HFFc6 (cell line): ENCODE results near the gene PER1. TPM values are rescaled to one million over a fixed set of nuclear protein-coding genes. Genes with fewer than 3 reads are reported as not detected.
A peak's percentile ranks its signal among the peaks of the same experiment; 100 is the strongest.
"Not testable (repeated sequence)": the region's sequence is repeated elsewhere in the genome, so short reads cannot be mapped to it uniquely, and the experiment has no call there.

Experiments used
- DNase-seq: peaks from one replicate; pipeline ENCODE4 v3.0.0-alpha.2; 2018
- H3K27ac Mint-ChIP-seq: 2 replicates; pipeline ENCODE4 v1.8.0; 2020; ENCODE audit warnings: mild to moderate bottlenecking, mixed read lengths
- H3K27me3 Mint-ChIP-seq: 2 replicates; pipeline ENCODE4 v1.8.0; 2021; ENCODE audit warnings: mild to moderate bottlenecking, moderate library complexity, mixed read lengths; ENCODE audit not compliant: insufficient read depth
- H3K36me3 Mint-ChIP-seq: 2 replicates; pipeline ENCODE4 v1.8.0; 2021; ENCODE audit warnings: low read depth, mixed read lengths
- H3K4me1 Mint-ChIP-seq: 2 replicates; pipeline ENCODE4 v1.8.0; 2020; ENCODE audit warnings: low read depth, mixed read lengths
- H3K4me3 Mint-ChIP-seq: 2 replicates; pipeline ENCODE4 v1.8.0; 2020; ENCODE audit warnings: mild to moderate bottlenecking, moderate library complexity, mixed read lengths
- H3K9me3 Mint-ChIP-seq: 2 replicates; pipeline ENCODE4 v1.8.0; 2020; ENCODE audit warnings: mild to moderate bottlenecking, mixed read lengths
- CTCF ChIP-seq: fragments of 200-600 bp; sonication (generic); IDR thresholded peaks from 2 replicates; pipeline ENCODE4 v1.5.0; 2021; ENCODE audit warnings: antibody characterized with exemption, mild to moderate bottlenecking
- total RNA-seq, 6 experiments: library from RNA; stranded (reverse); fragmentation: NEBNext Ultra II Directional; extraction: Animal tissue kit (Norgen Biotek cat#: 25700); gene quantifications; 2 replicates in 1 of 6; 3 replicates in 5 of 6; pipeline ENCODE4 v1.2.3, GENCODE V29; 2021

Gene PER1
- total RNA-seq, 6 experiments from 2014 or later: 18.9 to 31.8 (median 26.9) TPM

GRCh38 chr17:8173056-8173870 is 21.1 kb upstream of the PER1 start:
- Mint-ChIP-seq H3K4me3 (peak overlapping the region; percentile 91), H3K9me3 (no peaks in the 10 kb centered on the region), H3K36me3 (no peaks in the 10 kb centered on the region), H3K27ac (peak overlapping the region; percentile 100), H3K27me3 (peaks cover 6% of the 10 kb centered on the region), H3K4me1 (peaks cover 49% of the 10 kb centered on the region)
- peak; percentile 99 for DNase-seq
- no peak for TF ChIP-seq CTCF

DNA sequence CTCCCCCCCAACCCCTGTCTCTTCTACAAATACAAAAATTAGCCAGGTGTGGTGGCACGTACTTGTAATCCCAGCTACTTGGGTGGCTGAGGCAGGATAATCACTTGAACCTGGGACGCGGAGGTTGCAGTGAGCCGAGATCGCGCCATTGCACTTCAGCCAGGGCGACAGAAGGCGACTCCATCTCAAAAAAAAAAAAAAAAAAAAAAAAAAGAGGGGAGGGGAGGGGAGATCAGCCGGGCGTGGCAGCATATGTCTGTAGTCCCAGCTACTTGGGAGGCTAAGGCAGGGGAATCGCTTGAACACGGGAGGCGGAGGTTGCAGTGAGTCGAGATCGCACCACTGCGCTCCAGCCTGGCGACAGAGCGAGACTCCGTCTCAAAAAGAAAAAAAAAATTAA is 18.0 kb upstream of the PER1 start:
- not testable (repeated sequence) for H3K4me3 Mint-ChIP-seq, H3K27ac Mint-ChIP-seq, DNase-seq, H3K27me3 Mint-ChIP-seq, H3K36me3 Mint-ChIP-seq, H3K9me3 Mint-ChIP-seq
- H3K4me1 Mint-ChIP-seq: peaks cover 30% of the 10 kb centered on the region

DNA sequence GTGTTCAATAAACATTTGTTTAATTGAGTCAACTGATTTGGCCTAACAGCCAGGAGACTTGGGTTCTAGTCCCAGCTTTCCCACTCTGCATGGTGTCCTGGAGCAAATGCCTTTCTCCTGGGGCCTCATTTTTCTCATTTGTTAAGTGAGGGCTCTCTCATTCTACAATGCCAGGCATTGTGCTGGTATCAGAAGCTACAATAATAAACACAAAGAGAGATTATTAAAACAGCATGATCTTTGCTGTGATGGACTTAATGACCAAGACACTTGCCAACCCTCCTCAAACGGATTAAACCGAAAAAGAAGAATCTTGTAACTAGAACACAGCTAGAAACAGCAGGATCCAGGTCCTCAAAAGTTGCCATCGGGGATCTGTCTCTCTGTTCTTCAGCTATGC is 15.3 kb upstream of the PER1 start:
- no peak for TF ChIP-seq CTCF
- H3K36me3 Mint-ChIP-seq: no peaks in the 10 kb centered on the region
- H3K4me1 Mint-ChIP-seq: peaks cover 27% of the 10 kb centered on the region
- H3K9me3 Mint-ChIP-seq: no peaks in the 10 kb centered on the region
- H3K27ac Mint-ChIP-seq: no peak overlapping the region
- no peak overlapping the region for H3K4me3 Mint-ChIP-seq
- DNase-seq: no peak
- H3K27me3 Mint-ChIP-seq: peaks cover 7% of the 10 kb centered on the region

DNA sequence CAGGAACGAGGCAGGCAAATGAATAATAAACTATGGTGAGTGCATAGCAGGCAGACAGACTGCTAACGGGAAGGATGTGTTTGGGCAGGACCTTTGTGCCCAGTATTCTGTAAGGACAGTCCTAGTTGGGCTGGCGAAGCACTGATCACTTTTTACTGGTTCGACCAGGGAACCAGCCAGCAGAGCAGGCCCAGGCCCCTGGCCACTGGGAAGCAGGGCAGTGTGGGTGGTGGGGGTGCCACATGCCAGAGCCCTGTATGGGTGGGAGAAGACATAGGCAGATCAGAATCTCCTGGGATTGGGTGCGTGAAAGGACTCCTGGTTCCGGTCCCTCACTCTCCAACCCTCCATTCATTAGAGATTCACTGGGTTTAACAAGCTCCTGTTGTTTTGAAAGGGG is 14.5 kb upstream of the PER1 start:
- H3K4me1 Mint-ChIP-seq: peaks cover 23% of the 10 kb centered on the region
- H3K27me3 Mint-ChIP-seq: peaks cover 7% of the 10 kb centered on the region
- no peak for TF ChIP-seq CTCF
- peak overlapping the region; percentile 63; the same call in 1 of the 2 replicates for H3K27ac Mint-ChIP-seq
- H3K36me3 Mint-ChIP-seq: peaks cover 1% of the 10 kb centered on the region
- H3K9me3 Mint-ChIP-seq: no peaks in the 10 kb centered on the region
- H3K4me3 Mint-ChIP-seq: no peak overlapping the region
- DNase-seq: no peak

DNA sequence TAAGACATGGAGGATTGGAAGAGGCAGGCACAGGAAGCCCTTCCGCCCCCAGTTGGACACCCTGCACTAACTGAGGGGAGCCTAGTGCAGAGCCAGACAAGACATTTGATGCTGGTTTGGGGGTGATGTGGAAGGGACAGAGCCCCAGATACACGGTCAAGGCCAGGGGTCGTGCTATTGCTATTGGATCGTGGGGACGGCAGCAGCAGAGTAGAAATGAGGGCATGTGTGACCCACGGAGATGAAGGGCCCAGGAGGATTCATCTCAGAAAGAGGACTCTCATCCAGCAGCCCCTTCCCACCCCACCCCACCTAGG is 12.6 kb upstream of the PER1 start:
- Mint-ChIP-seq H3K27me3 (peaks cover 4% of the 10 kb centered on the region), H3K36me3 (peaks cover 9% of the 10 kb centered on the region), H3K27ac (peak overlapping the region; percentile 97), H3K4me1 (peaks cover 38% of the 10 kb centered on the region), H3K4me3 (peak overlapping the region; percentile 47; the same call in 1 of the 2 replicates), H3K9me3 (no peaks in the 10 kb centered on the region)
- no peak for DNase-seq
- no peak for TF ChIP-seq CTCF

DNA sequence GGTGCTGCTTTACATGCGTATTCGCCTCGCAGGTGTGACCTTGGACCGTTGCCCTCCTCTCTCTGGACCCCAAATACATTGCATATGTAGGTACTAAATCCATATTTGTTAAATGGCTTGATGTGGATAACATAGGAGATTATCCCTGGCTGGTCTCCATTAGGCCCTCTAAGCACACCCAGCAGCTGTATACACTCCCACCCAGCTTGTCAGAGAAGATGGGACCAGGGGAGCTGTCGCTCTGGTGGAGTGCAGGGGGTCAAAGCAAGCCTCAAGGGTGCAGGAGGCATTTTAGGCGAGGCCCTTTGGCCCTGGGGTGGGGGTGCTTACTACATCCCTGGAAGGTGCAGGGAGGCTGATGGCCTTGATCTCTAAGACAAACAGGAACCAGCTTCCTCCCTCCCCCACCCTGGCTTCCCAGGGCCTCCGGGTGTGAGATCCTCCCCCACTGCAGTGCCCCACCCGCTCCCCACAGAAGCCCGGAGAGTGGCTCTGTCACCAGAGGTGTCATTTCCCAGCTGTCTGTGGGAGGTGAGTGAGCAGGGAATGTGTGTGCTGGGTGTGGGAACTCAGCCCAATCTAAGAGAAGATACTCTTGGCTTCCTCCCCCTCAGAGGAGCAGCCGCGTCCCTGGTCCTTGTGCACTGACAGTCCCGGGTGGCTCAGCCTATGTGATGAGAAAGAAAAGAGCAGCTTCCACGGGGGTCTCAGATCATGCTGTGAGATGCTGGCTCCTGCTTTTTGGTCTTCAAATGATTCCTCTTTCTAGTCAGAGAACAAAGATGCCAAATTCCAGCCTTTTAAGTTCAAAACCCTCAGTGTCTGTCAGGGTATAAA is 12.0 kb upstream of the PER1 start:
- no peak for TF ChIP-seq CTCF
- Mint-ChIP-seq H3K9me3 (no peaks in the 10 kb centered on the region), H3K27ac (peak overlapping the region; percentile 97), H3K36me3 (peaks cover 9% of the 10 kb centered on the region), H3K4me3 (peak overlapping the region; percentile 71), H3K27me3 (peaks cover 4% of the 10 kb centered on the region), H3K4me1 (peaks cover 39% of the 10 kb centered on the region)
- peak; percentile 43 for DNase-seq
